IPS-15b (cell line): Measurements from ENCODE around the gene AGBL4.
"Not testable (repeated sequence)": the region's sequence is repeated elsewhere in the genome, so short reads cannot be mapped to it uniquely, and the experiment has no call there.

Source experiments
- H3K27me3 ChIP-seq: one replicate; pipeline ENCODE4 v1.6.1; 2013; ENCODE audit warnings: low read length; ENCODE audit not compliant: control insufficient read depth, insufficient read depth
- H3K36me3 ChIP-seq: one replicate; pipeline ENCODE4 v1.6.1; 2013; ENCODE audit warnings: low read length; ENCODE audit not compliant: control insufficient read depth, insufficient read depth
- H3K4me1 ChIP-seq: one replicate; pipeline ENCODE4 v1.6.1; 2013; ENCODE audit warnings: mild to moderate bottlenecking, low read length; ENCODE audit not compliant: control insufficient read depth, insufficient read depth
- H3K4me3 ChIP-seq: one replicate; pipeline ENCODE4 v1.5.1; 2013; ENCODE audit warnings: low read depth, low read length
- H3K9ac ChIP-seq: one replicate; pipeline ENCODE4 v1.6.1; 2013; ENCODE audit warnings: low read depth, mild to moderate bottlenecking, low read length
- H3K9me3 ChIP-seq: one replicate; pipeline ENCODE4 v1.6.1; 2013; ENCODE audit warnings: mild to moderate bottlenecking, low read length; ENCODE audit not compliant: control insufficient read depth, insufficient read depth

AGBL4 gene

DNA sequence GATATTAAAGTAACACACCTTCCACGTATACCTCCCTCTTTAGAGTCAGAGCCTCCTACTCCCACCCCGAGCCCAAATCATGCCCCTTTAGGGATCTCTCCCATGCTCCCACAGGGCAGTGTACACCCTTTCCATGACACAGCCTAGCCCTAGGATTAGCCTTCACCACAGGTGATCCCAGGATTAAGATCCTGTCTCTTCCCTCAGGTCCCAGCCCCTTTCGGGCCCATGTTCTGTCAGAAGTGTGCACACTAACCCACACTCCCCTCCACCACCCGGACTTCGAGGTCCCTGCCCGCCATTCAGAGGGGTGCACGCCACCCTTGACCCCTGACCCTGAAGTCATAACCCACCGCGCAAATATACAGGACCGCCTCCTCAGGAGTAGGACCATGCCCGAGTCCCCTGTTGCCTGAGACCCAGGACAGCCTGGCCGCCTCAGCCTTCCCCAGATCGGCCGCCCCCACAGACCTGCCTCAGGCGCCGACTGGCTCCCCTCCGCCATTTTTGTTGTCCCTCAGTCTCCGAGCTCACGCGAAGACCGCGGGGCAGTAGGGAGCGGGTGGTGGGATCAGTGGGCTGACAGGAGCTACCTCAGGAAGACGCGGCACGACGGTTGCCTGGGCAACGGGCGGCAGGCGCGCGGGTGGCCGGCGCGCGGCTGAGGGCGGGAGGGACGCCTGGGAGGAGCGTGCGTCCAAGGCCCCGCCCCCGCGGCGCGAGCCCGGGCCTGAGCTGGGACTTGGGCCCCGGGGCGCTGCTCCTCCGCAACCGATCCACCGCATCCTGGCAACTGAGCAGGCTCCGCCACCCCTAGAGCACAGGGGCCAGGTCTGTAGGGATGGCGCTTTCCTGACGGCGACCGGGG is at the start of gene AGBL4:
Gene AGBL4 (minus strand): TSS at position 663 of the 868 bp plus-strand sequence.
- H3K4me1 ChIP-seq, result no peaks in the 10 kb centered on the region
- H3K27me3 ChIP-seq, result peaks cover 28% of the 10 kb centered on the region
- H3K36me3 ChIP-seq, result no peaks in the 10 kb centered on the region
- no peak within 1 kb of the TSS for H3K9ac ChIP-seq
- H3K9me3 ChIP-seq, result no peaks in the 10 kb centered on the region
- H3K4me3 ChIP-seq, result peak within 1 kb of the TSS; percentile 76

DNA sequence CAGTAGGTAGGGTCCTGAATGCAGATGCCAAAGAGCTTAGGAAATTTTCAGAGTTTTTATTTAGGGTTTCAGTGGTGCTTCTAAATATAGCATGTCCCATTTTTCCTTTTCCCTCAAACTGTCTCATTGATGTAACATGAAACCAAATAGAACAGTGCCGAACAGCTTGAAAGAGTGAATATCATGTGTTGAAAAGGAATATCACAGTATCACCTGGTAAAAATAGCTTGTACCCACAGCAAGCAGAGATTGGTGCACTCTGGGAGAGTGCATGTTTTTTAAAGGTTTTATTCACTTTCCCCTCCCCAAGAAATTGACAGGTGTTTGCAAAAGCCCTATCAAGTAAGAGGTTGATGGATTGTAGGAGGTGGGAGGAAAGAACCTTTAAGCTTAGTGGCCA is 43.1 kb upstream of the AGBL4 start:
- no peak overlapping the region for H3K9ac ChIP-seq
- H3K4me1 ChIP-seq, result no peaks in the 10 kb centered on the region
- no peak overlapping the region for H3K4me3 ChIP-seq
- H3K9me3 ChIP-seq, result no peaks in the 10 kb centered on the region
- H3K36me3 ChIP-seq, result no peaks in the 10 kb centered on the region
- no peaks in the 10 kb centered on the region for H3K27me3 ChIP-seq

DNA sequence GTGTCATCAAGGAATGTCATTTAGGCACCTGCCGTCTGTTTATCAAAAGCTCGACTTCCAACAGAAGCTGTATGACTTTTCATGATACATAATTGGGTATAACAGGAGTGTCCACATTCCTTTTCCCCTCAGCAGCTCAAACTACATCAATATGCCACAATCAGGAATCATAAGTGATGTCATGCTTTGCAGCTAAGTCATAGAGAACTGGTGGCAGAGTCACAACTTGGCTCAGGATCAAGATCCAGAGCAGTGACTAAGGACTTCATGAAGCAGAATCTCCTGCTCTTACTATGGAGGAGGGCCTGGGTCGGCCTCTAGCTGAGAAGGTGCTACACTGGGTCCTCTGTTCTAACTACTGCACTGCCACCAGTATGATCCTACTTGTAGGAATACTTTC is 36.5 kb upstream of the AGBL4 start:
- Histone ChIP-seq H3K36me3 (no peaks in the 10 kb centered on the region), H3K4me3 (no peak overlapping the region), H3K9me3 (no peaks in the 10 kb centered on the region), H3K4me1 (no peaks in the 10 kb centered on the region), H3K27me3 (no peaks in the 10 kb centered on the region), H3K9ac (no peak overlapping the region)

- peaks cover 24% of the 10 kb centered on the region for H3K27me3 ChIP-seq
- no peaks in the 10 kb centered on the region for H3K36me3 ChIP-seq
- H3K4me3 ChIP-seq, result peak overlapping the region; percentile 48
- H3K4me1 ChIP-seq, result peaks cover 8% of the 10 kb centered on the region
- no peaks in the 10 kb centered on the region for H3K9me3 ChIP-seq
- H3K9ac ChIP-seq, result no peak overlapping the region
Measured at GRCh38 chr1:50048791-50049190, 25.0 kb upstream of the AGBL4 start.

DNA sequence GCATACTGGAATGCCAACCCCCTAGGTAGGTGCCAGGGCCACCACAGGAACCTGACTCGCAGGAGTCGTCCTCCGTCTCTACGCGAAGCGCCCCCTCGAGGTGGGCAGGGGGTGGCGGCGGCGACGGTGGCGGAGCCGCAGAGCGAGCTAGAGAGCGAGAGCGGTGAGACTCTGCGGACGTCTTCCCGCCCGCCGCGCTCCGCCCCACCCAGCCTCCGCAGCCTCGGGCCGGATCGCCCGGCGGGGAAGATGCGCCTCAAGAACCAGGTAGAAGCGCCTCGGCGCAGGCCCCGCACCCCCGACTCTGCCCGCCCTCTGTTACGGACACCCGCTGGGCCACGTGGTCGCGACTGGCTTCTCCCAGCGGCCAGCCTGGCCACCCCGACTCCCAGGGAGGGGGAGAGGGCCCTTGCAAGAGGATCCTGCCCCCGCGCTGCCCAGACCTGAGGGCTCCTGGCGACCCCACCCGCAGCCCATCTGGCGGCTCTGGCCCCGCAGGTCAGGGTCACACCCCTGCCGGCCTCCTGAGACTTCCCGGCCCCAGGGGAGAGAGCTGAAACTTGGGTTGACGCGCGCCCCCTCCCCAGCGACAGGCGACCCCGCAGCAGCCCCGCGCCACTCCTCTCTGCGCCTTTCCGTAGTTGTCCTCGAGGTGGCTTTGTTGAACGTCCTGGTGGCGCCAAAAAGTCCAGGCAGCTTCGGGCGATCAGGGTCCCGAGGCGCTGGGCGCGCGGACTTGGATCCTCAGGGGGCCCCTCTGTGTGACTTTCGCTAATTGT is 24.4 kb upstream of the AGBL4 start:
- Histone ChIP-seq H3K9ac (peak overlapping the region; percentile 26), H3K4me3 (peak overlapping the region; percentile 48), H3K9me3 (no peaks in the 10 kb centered on the region)

DNA sequence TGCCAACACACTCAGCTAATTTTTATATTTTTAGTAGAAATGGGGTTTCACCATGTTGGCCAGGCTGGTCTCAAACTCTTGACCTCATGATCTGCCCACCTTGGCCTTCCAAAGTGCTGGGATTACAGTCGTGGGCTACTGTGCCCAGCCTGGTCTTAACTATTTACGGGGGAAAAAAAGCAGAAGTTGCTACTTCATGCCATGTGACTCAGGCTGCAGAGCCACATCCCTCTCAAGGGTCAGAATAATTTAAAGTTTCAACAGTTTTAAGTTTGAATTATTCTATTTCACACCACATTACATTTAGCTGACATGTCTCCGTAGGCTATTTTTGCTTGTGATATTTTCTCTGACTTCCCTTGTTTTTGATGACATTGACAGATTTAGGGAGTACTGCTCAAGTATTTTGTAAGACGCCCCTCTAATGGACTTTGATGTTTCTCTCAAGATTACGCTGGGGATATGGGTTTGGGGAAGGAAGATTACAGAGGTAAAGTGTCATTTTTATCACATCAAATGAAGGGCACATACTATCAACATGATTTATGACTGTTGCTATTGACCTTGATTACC is 14.6 kb upstream of the AGBL4 start:
- Histone ChIP-seq H3K27me3 (peaks cover 5% of the 10 kb centered on the region), H3K9me3 (no peaks in the 10 kb centered on the region), H3K4me3 (no peak overlapping the region), H3K4me1 (no peaks in the 10 kb centered on the region), H3K36me3 (no peaks in the 10 kb centered on the region), H3K9ac (no peak overlapping the region)

More for the DNA sequence above, 24.4 kb upstream of the AGBL4 start:
- H3K27me3 ChIP-seq, result peaks cover 24% of the 10 kb centered on the region
- no peaks in the 10 kb centered on the region for H3K36me3 ChIP-seq
- H3K4me1 ChIP-seq, result peaks cover 8% of the 10 kb centered on the region

- no peak overlapping the region for H3K9ac ChIP-seq
- no peak overlapping the region for H3K4me3 ChIP-seq
- H3K4me1 ChIP-seq, result no peaks in the 10 kb centered on the region
- peaks cover 28% of the 10 kb centered on the region for H3K27me3 ChIP-seq
- no peaks in the 10 kb centered on the region for H3K9me3 ChIP-seq
- H3K36me3 ChIP-seq, result no peaks in the 10 kb centered on the region
Measured at GRCh38 chr1:50027794-50028193, 4.0 kb upstream of the AGBL4 start.

DNA sequence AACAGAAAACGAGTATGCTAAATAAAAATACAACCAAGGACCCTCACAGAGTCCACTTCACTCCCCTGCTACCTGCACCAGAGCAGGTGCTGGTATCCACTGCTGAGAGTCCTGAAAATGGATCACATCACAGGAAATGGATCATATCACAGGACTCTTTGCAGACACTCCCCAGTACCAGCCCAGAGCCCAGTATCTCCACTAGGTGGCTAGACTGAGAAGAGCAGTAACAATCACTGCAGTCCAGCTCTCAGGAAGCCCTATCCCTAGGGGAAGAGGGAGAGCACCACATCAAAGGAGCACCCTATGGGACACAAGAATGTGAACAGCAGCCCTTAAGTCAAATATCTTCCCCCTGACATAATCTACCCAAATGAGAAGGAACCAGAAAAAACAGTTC is 28.0 kb downstream of the AGBL4 start:
- H3K4me1 ChIP-seq, result no peaks in the 10 kb centered on the region
- no peaks in the 10 kb centered on the region for H3K27me3 ChIP-seq
- no peak overlapping the region for H3K9ac ChIP-seq
- H3K36me3 ChIP-seq, result no peaks in the 10 kb centered on the region
- H3K9me3 ChIP-seq, result no peaks in the 10 kb centered on the region
- no peak overlapping the region for H3K4me3 ChIP-seq

DNA sequence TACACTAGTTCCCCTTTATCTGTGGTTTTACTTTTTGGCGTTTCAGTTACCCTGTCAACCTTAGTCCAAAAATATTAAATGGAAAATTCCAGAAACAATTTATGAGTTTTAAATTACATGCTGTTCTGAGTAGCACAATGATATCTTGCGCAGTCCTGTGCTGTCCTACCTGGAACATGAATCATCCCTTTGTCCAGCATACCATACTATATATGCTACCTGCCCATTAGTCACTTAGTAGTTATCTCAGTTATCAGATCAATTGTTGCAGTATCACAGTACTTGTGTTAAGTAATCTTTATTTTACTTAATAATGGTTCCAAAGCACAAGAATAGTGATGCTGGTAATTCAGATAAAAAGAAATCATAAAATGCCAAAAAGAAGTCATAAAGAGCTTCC is 52.7 kb downstream of the AGBL4 start:
- Histone ChIP-seq H3K4me1 (no peaks in the 10 kb centered on the region), H3K9ac (no peak overlapping the region), H3K9me3 (no peaks in the 10 kb centered on the region), H3K36me3 (no peaks in the 10 kb centered on the region), H3K27me3 (no peaks in the 10 kb centered on the region), H3K4me3 (no peak overlapping the region)

DNA sequence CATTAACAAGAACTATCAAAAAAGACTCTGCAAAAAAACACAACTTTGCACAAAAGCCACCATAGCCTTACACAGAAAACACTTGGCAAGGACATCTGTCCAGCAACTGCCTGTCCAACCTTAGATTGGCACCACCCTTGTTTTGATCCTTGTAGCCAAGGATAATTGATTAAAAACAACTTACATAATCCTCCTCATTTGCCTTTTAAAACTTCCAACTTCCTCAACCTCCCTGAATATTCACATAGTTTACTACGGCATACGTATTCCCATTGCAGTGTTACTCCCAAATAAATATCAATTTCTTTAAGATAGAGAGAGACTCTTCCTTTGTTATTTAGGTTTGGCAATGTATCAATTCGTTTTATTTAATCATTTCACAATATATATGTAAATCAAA is 72.4 kb downstream of the AGBL4 start:
- Histone ChIP-seq H3K9ac (no peak overlapping the region), H3K9me3 (no peaks in the 10 kb centered on the region), H3K4me3 (no peak overlapping the region), H3K27me3 (no peaks in the 10 kb centered on the region), H3K4me1 (no peaks in the 10 kb centered on the region), H3K36me3 (no peaks in the 10 kb centered on the region)

GRCh38 chr1:49915301-49915700 is 108.5 kb downstream of the AGBL4 start:
- H3K36me3 ChIP-seq, H3K27me3 ChIP-seq, H3K9me3 ChIP-seq, H3K4me1 ChIP-seq, H3K4me3 ChIP-seq, H3K9ac ChIP-seq: not testable (repeated sequence)
